ACC112 (cell line): Measurements from ENCODE around the gene TTLL10.

Source experiments
- H2AFZ ChIP-seq: fragments of 200-600 bp; sonication (generic); one replicate; pipeline ENCODE4 v1.6.0; 2017; ENCODE audit warnings: antibody characterized with exemption, low read length; ENCODE audit not compliant: unreplicated experiment
- H3K27ac ChIP-seq: fragments of 200-600 bp; sonication (generic); 2 replicates; pipeline ENCODE4 v1.5.1; 2014; ENCODE audit warnings: low read depth, mild to moderate bottlenecking, antibody characterized with exemption, low read length, moderate library complexity
- H3K27me3 ChIP-seq: fragments of 200-600 bp; sonication (generic); 2 replicates; pipeline ENCODE4 v1.6.1; 2014; ENCODE audit warnings: mild to moderate bottlenecking, antibody characterized with exemption, low read length, moderate library complexity, mixed read lengths; ENCODE audit not compliant: insufficient read depth
- H3K36me3 ChIP-seq: fragments of 200-600 bp; sonication (generic); 2 replicates; pipeline ENCODE4 v1.6.1; 2016; ENCODE audit warnings: mild to moderate bottlenecking, antibody characterized with exemption, low read length, moderate library complexity, mixed read lengths; ENCODE audit not compliant: insufficient read depth
- H3K4me1 ChIP-seq: fragments of 200-600 bp; sonication (generic); one replicate; pipeline ENCODE4 v1.6.1; 2016; ENCODE audit warnings: low read length, mixed read lengths; ENCODE audit not compliant: insufficient read depth, unreplicated experiment, control insufficient read depth
- H3K4me3 ChIP-seq: fragments of 200-600 bp; sonication (generic); 2 replicates; pipeline ENCODE4 v1.5.1; 2014; ENCODE audit warnings: mild to moderate bottlenecking, low read depth, low read length
- H3K79me2 ChIP-seq: fragments of 200-600 bp; sonication (generic); one replicate; pipeline ENCODE4 v1.6.0; 2016; ENCODE audit warnings: low read length; ENCODE audit not compliant: control insufficient read depth, unreplicated experiment, insufficient read depth

Gene TTLL10

DNA sequence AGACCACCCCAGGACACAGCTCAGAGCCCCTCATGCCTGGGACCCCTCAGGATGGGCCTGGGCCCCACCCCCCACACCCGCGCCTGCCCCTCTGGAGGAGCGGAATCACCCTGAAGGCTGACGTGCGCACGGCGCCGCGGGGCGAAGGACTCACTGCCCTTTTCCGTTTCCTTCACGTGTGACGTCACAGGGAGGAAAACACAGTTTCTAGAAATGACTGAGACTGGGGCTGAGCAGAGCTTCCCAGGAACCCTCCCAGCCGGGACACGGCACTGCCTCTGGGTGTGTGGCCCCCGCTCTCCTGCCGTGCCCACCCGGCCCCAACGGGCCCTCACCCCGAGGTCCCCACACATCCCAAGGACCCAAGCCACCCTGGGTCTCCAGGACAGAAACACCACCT, 45.7 kb downstream of the TTLL10 start:
- Histone ChIP-seq H3K36me3 (peaks cover 19% of the 10 kb centered on the region; the same call in 1 of the 2 replicates), H2AFZ (no peak overlapping the region), H3K4me3 (no peak overlapping the region), H3K79me2 (no peaks in the 10 kb centered on the region), H3K27me3 (no peaks in the 10 kb centered on the region), H3K27ac (no peak overlapping the region), H3K4me1 (no peaks in the 10 kb centered on the region)

DNA sequence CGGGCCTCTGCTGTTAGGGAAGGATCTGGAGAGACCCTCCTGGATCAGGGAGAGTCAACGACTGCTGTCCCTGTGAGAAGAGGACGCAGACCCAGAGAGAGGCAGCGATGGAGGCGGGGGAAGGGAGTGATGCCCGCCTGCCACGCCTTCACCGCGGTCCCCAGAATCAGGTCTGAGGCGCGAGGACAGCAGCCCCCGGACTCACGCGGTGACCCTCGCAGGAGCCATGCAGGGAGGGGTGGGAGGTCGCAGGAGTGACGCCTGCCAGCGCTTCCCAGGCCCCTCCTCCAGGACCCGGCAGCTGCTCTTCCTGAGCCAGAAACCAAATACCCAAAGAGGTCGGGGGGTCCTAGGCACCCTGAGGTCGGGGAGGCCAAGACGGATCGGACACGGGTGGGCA, 46.5 kb downstream of the TTLL10 start:
- H2AFZ ChIP-seq: no peak overlapping the region
- H3K36me3 ChIP-seq: peaks cover 25% of the 10 kb centered on the region; the same call in 1 of the 2 replicates

DNA sequence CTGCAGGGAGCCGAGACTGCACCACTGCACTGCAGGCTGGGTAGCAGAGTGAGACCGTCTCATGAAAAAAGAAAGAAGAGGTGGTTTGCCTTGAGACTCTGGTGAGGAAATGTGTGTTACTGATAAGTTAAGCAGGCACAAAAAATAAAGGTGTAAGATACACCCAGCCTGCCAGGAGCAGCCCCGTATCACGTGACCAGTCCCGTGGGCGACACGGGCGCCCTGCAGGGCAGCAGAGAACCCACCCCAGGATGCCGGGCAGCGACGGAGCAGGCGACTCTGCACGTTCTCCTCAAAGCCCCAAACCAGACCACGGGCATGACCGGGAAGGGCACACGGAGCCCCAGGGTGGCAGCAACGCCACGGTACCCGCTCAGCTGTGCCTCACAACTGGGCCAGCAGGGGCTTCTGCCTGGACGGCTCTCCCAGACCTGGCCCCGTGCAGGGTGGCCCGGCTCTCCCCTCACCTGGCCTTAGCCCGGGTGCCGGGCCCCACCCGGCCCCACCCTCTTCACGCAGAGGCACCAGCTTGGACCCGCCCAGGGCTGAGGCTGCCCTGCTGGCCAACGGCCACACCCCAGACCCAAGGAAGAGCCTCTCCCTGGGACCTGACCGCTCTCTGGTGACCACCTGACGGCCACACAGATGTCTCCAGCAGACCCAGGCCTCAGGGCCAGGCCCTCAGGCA, 48.4 kb downstream of the TTLL10 start:
- Histone ChIP-seq H3K4me3 (no peak overlapping the region), H3K27ac (no peak overlapping the region), H3K27me3 (no peaks in the 10 kb centered on the region), H3K79me2 (peaks cover 22% of the 10 kb centered on the region), H2AFZ (no peak overlapping the region), H3K36me3 (peaks cover 25% of the 10 kb centered on the region; the same call in 1 of the 2 replicates), H3K4me1 (no peaks in the 10 kb centered on the region)

More for the DNA sequence above, 46.5 kb downstream of the TTLL10 start:
- H3K4me3 ChIP-seq: no peak overlapping the region
- H3K27me3 ChIP-seq: no peaks in the 10 kb centered on the region
- peaks cover 6% of the 10 kb centered on the region for H3K79me2 ChIP-seq
- no peaks in the 10 kb centered on the region for H3K4me1 ChIP-seq
- no peak overlapping the region for H3K27ac ChIP-seq

DNA sequence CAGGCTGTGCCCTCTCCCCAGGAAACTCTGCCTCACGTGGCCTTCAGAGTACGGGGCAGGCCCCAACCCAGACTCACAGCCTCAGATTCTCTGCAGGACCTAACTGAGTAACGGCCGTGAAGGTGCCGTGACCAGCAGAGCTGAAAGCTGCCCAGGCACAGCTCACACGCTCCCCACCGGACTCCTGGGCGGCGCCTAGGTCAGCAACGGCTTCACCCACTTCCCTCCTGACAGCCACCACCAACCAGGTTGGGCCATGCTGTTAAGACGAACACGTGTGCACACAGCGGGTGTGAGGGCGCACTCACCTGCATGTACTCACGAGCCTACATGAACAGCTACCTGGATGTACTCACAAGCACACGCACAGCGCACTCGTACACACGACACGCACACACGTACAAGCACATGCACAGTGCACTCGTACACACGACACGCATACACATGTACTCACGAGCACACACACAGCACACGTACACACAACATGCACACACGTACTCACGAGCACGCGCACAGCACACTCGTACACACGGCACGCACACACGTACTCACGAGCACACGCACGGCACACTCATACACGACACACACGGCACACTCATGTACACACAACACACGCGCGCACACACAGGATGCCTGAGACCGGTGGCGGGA, 49.0 kb downstream of the TTLL10 start:
- Histone ChIP-seq H3K36me3 (peaks cover 28% of the 10 kb centered on the region; the same call in 1 of the 2 replicates), H3K4me1 (no peaks in the 10 kb centered on the region)

DNA sequence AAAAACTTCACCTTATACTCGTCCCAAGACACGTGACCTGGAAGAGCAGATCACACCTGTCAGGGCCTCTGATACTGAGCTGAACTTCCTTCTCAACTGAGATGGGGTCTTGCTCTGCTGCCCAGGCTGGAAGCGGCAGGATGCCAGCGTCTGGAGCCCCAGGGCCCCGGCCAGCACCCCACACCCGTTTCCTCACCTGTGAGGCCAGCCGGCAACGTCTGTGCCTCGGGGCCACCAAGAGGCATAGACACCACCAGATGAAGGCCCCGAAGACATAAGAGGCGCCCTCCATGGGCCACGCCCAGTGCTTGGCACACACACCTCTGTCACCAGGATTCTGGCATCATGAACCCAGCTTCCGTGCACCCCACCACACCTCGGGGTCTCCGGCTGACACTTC, 49.6 kb downstream of the TTLL10 start:
- H3K27me3 ChIP-seq: no peaks in the 10 kb centered on the region

More for the DNA sequence above, 49.0 kb downstream of the TTLL10 start:
- H3K4me3 ChIP-seq: no peak overlapping the region
- no peaks in the 10 kb centered on the region for H3K27me3 ChIP-seq
- H2AFZ ChIP-seq: no peak overlapping the region
- H3K79me2 ChIP-seq: peaks cover 26% of the 10 kb centered on the region
- H3K27ac ChIP-seq: no peak overlapping the region

DNA sequence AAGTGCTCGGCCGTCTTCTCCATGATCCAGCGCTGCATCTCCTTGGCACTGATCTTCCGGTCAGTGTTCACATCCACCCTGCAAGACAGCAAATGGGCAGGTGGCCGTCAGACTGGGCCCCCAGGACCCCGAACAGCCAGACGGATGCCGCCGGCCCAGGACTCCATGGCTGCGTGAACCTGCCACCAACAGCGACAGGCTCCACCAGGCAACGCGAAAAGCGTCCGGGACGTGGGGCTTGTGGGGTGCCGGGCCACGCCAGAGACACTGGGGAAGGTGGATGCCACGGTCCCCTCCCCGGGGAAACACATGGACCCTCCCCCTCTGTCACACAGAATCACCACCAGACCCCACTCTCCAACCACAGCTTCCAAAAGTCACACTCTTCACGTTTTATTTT, 50.2 kb downstream of the TTLL10 start:
- H3K4me3 ChIP-seq: no peak overlapping the region
- H3K27me3 ChIP-seq: no peaks in the 10 kb centered on the region
- peaks cover 30% of the 10 kb centered on the region; the same call in 1 of the 2 replicates for H3K36me3 ChIP-seq
- no peak overlapping the region for H2AFZ ChIP-seq
- peaks cover 38% of the 10 kb centered on the region for H3K79me2 ChIP-seq
- H3K4me1 ChIP-seq: no peaks in the 10 kb centered on the region
- H3K27ac ChIP-seq: no peak overlapping the region

More for the DNA sequence above, 49.6 kb downstream of the TTLL10 start:
- Histone ChIP-seq H3K36me3 (peaks cover 25% of the 10 kb centered on the region; the same call in 1 of the 2 replicates), H3K4me3 (no peak overlapping the region), H2AFZ (no peak overlapping the region), H3K27ac (no peak overlapping the region), H3K4me1 (no peaks in the 10 kb centered on the region), H3K79me2 (peaks cover 32% of the 10 kb centered on the region)

DNA sequence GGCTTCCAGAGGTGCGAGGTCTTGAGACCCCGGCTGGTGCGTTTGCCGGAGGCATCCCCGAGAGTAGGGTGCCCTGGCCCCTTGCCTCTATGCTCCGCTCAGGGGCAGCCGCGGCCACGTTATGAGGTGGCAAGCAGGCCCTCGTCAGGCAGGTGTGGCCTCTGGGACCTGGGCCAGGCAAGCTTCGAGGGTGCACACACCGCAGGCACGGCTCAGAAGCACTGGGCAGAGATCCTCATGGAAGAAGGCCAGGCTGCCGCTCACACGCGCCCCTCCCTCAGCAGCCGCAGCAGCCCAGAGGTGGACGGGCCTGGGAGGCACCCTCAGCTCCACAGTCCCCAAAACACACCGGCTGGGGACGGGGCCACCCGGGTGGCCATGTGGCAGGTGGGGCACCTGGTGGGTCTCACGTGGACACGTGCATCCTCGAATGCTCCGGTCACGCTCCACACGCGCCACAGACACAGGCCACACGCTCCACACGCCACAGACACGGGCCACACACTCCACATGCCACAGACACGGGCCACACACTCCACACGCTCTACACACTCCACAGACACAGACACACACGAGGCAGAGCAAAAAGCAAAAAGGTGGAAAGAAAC, 51.7 kb downstream of the TTLL10 start:
- no peaks in the 10 kb centered on the region for H3K27me3 ChIP-seq
- no peak overlapping the region for H3K4me3 ChIP-seq
- H3K79me2 ChIP-seq: peaks cover 52% of the 10 kb centered on the region
- H2AFZ ChIP-seq: no peak overlapping the region
- H3K4me1 ChIP-seq: peaks cover 4% of the 10 kb centered on the region
- H3K27ac ChIP-seq: no peak overlapping the region
- H3K36me3 ChIP-seq: peaks cover 34% of the 10 kb centered on the region; the same call in 1 of the 2 replicates

DNA sequence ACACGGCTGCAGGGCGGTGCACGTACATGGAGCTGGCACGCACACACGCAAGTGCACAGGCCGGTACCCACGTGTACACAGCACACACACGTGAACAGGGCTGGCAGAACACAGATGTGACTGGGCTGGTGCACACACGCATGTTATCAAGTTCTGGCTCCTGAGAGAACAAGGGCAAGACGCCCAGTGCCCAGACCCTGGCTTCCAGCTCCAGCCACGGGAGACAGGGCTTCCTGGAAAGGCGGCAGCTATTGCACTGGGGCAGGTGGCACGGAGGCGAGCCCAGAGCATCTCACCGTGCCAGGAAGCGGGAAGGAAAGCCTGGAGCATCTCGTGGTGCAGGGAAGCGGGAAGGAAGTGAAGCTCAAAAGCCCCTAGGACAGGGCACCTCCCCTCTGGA, 52.2 kb downstream of the TTLL10 start:
- H3K27ac ChIP-seq: no peak overlapping the region
- H2AFZ ChIP-seq: no peak overlapping the region
- H3K79me2 ChIP-seq: peaks cover 58% of the 10 kb centered on the region
- H3K4me1 ChIP-seq: peaks cover 4% of the 10 kb centered on the region
- H3K36me3 ChIP-seq: peaks cover 31% of the 10 kb centered on the region; the same call in 1 of the 2 replicates
- no peaks in the 10 kb centered on the region for H3K27me3 ChIP-seq
- no peak overlapping the region for H3K4me3 ChIP-seq

DNA sequence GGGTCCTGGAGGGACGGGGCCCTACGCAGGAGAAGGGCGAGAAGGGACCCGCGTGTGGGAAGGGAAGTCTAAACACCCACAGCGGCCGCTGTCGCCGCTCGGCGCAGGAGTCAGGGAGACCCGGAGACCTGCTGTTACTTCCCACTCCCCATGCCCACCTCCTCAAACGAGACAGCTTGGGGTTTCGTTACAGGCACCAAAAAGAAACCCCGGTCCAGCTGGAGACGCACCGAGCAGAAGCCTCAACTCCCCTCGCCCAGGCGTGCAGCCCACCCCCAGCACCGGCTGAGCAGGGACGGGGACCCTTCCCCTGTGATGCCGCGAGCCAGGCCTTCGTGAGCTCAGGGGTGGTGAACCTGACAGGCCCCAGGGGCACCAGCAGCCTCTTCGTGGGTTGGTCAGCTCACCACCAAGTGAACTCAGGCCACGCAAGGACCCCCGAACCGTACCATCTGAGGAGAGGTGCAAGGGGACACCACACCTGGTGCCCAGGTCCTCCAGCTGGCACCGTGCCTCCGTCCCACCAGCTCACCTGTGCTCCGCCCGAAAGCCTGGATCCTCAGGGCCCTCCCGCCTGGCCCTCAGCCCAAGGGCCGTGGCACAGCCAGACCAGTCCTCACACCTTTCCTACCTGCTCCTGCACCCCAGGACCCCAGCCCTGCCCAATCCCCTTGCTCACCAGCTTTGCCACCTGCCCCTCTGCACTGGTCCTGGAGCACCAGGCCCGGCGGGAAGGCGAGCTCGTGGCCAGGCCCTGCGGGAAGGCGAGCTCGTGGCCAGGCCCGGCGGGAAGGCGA, 53.1 kb downstream of the TTLL10 start:
- no peak overlapping the region for H3K27ac ChIP-seq
- peaks cover 31% of the 10 kb centered on the region; the same call in 1 of the 2 replicates for H3K36me3 ChIP-seq
- H3K4me3 ChIP-seq: no peak overlapping the region
- peaks cover 66% of the 10 kb centered on the region for H3K79me2 ChIP-seq
- no peak overlapping the region for H2AFZ ChIP-seq
- H3K27me3 ChIP-seq: no peaks in the 10 kb centered on the region
- peaks cover 4% of the 10 kb centered on the region for H3K4me1 ChIP-seq

DNA sequence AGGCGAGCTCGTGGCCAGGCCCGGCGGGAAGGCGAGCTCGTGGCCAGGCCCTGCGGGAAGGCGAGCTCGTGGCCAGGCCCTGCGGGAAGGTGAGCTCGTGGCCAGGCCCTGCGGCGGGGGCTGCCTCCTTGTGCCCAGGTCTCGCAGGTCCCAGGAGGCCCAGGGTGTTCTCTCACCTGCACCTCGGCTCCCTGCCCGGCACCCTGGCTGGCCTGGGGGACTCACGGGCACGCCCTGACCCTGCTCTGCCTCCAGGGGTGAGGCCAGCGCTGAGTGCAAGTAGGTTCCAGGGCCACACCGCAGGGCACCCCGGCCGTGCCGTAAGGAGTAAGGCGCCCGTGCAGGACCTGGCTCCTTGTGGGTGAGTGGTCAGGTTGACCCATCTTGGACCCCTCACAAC, 53.7 kb downstream of the TTLL10 start:
- H3K27ac ChIP-seq: no peak overlapping the region
- no peak overlapping the region for H2AFZ ChIP-seq
- H3K79me2 ChIP-seq: peaks cover 67% of the 10 kb centered on the region
- H3K4me3 ChIP-seq: no peak overlapping the region
- no peaks in the 10 kb centered on the region for H3K27me3 ChIP-seq
- peaks cover 4% of the 10 kb centered on the region for H3K4me1 ChIP-seq
- peaks cover 31% of the 10 kb centered on the region; the same call in 1 of the 2 replicates for H3K36me3 ChIP-seq
